Kasumi-1 (cell line): ENCODE data around the gene SIN3A.
"Not testable (repeated sequence)": the region's sequence is repeated elsewhere in the genome, so short reads cannot be mapped to it uniquely, and the experiment has no call there.

Source experiments
- DNase-seq, 2 experiments: peaks; one replicate each; lab custom pipeline; 2025; lab: John Stamatoyannopoulos, UW

SIN3A gene

DNA sequence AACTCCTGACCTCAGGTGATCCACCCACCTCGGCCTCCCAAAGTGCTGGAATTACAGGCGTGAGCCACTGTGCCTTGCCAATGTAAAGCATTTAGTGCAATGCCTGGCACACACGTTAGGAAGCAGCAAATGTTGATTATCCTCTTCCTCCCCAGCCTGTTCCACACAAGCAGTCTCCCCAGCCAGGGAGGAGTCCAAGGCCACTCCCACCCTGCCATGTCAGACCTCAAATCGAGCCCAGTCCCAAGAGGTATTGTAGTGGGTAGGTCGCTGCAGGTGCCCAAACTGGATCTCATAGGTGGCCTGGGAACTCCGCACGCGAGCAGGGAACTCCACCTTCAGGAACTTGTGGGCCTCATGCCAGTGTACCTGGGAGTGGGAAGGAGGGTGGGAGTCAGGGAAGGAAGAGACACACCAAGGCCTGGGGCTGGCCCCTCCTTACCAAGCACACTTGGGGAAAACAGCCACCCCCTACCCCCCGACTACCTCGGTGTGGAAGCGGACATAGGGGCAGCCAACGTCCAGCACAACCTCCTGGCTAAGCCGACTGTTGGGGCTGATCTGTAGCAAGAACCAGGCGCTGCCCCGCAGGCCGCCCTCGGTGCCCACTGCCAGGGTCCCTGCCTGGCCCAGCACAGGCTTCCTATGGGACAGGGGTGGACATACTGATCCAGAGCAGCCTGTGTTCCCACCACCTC lies 93.4 kb downstream of the SIN3A start:
- DNase-seq = no peak

DNA sequence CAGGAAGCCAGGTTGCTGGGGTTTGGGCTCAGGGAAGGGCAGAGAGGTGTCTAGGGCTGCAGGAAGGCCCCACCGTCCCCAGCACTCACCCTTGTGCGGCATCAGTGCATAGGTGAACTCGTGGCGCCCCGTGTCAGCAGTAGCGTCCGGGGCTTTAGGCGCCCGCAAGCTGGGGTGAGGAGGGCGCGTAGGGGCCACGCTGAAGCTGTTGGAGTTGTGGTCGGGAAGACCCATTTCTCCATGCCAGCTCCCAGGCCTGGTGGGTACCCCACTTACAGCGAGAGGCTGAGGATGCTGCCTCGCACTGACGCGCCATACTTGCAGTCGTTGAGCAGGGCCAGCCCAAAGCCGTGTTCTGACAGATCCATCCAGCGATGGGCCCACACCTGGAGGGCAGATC lies 95.0 kb downstream of the SIN3A start:
- no peak for DNase-seq

DNA sequence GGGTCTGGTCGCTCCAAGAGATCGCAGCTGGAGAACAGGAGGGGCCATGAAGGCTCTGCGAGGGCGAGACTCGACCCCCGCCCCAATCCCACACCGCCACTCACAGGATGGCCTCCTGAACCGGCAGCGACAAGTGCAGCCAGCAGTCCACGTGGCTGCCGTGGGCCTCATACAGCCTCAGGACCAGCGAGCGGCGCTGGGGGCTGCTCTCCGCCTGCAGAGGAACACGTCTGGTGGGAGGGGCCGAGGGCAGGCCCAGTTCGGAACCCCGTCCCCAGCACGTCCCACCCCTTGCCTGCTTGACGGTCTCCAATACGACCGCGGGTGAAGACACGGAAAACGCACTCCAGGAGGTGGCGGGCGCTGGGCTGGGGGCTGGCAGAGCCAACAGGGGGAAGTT lies 95.5 kb downstream of the SIN3A start:
- DNase-seq = no peak

DNA sequence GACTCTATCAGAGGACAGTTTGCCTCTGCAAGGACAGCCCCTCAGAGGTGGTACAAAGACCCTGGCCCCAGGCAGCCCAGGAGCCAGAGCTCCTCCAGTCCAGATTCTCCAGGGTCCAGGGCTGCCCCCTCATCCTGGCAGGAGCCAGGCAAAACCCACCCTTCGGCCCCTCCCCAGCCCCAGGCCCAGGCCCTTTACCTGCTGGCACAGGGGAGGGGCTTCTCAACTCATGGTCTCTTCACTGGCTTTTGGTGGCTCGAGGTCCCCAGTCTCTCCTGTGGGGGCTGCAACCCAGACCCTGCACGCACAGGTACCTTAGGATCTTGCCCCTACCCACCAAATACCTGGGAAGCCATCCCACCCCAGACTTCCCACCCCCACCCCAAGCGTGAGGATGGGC lies 96.1 kb downstream of the SIN3A start:
- no peak for DNase-seq

DNA sequence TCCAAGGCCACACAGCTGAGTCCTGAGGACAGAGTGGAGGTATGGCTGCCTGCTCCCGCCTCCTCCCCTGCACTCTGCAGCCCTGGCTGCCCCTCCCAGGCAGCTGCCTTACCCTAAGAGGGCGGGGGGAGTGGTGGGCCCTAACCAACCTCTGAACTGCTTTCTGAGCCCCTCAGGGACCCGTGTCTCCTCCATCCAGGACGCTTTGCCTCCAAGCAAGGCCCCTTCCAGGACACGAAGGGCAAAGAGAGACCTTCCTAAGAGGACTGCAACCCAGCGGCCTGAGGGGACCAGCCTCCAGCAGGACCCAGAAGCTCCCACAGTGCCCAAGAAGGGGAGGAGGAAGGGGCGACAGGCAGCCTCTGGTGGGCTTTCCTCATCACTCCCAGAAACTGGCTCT lies 97.0 kb downstream of the SIN3A start:
- no peak for DNase-seq

DNA sequence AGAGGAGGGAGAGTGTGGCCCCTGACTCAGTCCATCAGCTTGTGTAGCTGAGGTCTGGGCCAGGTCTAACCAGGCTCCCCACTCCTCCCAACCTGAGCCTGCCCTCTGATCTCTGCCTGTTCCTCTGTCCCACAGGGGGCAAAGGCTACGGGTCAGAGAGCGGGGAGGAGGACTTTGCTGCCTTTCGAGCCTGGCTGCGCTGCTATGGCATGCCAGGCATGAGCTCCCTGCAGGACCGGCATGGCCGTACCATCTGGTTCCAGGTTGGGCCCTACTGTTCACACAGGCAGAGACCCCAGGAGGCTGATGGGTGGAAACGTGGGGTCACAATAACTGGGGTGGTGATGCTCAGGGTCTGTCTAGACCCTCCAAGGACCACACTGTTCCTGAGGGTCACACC lies 97.9 kb downstream of the SIN3A start:
- DNase-seq = no peak

DNA sequence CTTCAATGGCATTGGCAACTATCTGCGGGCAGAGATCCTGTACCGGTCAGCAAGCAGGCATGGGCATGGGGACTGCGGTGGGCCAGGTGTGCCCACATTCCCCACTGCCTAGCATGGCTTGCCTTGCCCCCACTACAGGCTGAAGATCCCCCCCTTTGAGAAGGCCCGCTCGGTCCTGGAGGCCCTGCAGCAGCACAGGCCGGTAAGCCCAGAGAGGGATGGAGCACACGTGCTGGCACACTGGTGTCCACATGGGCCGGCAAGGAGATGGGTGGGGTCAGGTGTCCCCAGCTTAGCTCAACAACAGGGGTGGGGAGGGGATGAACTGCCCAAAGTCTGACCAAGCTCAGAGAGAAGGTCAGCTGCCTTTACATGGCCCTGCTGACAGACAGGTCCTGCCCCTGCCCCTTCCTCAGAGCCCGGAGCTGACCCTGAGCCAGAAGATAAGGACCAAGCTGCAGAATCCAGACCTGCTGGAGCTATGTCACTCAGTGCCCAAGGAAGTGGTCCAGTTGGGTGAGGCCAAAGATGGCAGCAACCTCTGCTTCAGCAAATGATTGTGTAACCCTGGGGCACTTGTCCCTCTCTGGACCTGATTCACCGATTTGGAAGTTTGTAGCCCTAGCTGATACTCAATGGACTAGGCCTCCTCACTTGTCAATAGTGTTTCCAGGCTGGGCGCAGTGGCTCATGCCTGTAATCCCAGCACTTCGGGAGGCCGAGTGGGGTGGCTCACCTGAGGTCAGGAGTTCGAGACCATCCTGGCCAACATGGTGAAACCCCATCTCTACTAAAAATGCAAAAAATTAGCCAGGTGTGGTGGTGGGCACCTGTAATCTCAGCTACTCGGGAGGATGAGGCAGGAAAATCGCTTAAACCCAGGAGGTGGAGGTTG lies 99.1 kb downstream of the SIN3A start:
- DNase-seq = no peak

DNA sequence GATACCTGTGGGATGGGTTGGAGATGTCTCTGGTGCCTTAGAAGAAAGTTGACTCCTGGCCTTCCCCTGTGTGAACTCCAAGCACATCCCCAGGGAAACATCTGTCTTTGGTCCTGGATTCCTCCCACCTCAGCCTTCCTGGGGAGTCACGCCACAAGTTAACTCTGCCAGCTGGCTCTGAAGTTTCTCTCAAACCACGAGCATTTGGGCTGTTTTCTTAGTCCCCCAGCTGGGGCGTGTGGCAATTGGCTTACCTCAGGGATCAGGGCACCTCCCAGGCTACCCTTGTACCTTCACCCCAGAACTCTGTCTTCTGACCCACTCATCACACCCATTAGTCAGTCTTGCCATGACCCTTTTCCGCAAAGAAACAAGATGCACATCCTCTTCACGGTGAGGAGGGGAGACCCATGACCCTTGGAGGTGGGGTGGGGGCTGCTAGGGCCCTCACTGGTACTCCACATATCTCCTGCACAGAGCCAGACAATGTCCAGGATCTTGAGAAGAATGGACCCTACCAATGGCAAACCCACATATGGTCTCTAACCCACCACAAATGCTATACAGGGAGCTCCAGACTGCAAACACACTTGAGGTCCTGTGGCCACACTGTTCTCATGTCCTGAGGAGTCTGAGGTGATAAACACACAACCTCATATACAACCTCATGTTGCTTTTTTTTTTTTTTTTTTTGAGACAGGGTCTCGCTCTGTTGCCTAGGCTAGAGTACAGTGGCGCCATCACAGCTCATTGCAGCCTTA lies 100.7 kb downstream of the SIN3A start:
- no peak for DNase-seq

DNA sequence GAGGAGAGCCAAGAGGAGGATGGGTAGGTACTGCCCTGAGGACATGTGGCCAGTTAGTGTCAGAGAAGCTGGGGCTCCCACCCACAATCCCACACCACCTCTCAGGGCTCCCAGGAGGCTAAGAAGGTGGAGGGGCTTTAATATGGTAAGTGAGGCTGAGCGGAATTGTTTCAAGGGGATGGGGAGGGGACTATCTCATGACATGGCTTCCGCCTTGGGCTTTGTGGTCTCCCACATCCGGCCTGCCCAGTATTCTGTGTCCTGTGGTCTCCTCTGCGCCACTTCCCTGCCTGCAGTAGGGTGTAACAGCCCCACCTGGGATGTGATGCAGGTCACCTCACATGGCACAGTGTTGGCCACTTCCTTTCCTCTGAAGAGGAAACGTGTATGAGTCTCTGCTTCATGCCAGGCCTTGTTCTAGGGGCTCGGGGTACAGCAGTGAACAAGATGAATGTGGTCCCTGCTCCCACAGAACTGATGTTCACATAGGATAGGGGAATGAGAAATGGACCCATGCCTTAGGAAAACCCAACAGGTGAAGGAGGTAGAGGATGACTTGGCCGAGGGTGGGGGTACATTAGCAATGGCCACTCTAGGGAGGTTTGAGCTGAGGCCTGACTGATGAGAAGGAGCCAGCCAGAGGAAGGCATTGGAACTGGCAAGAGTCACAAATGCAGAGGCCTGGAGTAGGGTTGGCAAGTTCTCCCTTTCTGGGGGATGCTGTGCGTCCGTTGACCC lies 101.5 kb downstream of the SIN3A start:
- peak; percentile 58 to 63 for DNase-seq

DNA sequence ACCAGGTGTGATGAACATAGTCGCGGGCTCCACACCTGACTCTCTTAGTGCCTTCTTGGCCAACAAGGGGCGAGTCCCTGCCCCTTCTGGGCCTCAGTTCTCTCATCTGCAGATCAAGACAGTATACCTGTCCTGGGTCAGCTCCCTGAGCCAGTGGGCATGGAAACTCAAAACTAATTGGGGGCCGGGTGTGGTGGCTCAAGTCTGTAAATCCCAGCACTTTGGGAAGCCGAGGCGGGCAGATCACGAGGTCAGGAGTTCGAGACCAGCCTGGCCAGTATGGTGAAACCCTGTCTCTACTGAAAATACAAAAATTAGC lies 102.2 kb downstream of the SIN3A start:
- not testable (repeated sequence) for DNase-seq

DNA sequence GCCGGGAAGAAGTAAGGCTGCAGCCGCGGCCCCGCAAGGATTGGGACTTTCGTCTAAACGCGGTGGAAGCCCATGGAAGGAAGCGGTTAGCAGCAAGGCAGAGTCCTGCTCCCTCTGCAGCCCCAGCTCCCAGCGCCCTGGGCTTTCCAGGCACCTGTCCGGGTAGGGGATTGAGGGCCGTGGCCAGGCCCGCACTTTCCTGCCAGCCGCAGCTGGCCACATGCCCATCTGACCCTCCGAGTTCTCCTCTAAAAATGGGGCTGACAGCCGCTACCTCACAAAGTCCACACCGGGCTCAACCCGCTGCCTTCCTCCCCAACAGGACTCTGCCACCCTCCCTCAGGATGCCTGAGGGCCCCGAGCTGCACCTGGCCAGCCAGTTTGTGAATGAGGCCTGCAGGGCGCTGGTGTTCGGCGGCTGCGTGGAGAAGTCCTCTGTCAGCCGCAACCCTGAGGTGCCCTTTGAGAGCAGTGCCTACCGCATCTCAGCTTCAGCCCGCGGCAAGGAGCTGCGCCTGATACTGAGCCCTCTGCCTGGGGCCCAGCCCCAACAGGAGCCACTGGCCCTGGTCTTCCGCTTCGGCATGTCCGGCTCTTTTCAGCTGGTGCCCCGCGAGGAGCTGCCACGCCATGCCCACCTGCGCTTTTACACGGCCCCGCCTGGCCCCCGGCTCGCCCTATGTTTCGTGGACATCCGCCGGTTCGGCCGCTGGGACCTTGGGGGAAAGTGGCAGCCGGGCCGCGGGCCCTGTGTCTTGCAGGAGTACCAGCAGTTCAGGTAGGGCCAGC lies 102.7 kb downstream of the SIN3A start:
- DNase-seq = no peak

DNA sequence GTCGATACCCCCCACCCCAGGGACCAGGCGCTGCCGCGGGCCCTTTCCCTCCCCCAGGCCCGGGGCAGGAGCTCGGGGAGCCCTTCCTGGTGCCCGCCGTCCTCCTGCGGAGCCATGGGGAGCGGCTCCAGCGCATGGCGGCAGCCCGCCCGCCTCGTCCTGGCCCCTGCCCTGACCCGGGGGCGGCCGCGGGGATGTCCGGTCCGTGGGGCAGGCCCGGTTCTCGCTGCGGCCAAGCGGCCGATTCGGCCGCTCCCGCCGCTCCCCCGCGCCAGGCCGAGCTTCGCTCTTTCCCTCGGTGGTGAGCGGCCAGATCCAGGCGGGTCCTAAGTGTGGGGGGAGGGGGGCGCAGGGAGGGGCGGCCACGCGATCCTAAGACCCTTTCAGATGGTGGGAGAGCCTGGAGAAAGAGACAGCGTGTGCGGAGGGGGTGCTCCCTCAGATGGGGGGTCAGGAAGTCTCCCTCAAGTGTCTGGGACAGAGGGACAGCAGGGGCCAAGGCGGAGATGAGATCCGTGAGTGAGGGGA lies 103.4 kb downstream of the SIN3A start:
- no peak for DNase-seq

DNA sequence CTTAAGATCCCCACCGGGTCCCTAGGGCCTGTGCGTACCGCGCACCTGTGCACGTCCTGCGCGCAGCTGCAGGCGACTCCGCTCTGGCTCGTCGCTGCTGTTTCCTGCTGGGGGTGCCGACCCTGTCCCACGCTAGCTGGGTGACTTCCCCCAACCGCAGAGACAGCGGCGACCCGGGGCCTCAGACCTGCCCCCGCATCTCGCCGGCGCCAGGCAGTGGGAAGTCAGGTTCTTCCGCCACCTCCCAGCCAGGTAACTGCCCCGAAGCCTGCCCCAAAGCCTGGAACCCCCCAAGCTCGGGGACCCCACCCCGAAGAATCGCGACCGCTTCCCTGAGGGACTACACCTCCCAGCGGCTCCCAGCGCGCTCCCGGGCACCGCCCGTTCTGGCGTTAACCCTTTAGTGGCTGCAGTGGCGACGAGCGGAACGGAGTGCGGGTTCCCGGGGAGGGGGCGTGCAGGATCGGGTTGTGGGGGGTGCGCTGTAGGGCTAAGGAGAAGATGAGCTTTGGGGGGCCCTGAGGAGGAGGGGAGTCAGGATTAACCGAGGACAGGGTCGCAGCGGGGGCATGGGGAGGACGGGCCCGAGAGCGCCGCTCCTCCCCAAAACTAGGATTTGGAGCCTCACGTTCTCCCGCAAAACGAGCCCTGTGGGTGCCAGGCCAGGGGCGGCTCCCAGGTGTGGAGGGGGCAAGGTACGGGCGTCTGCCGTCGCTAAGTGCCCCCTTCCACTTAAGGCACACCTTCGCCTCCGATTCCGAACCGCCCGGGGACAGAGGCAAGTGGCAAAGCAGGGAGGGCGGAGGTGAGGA lies 104.1 kb downstream of the SIN3A start:
- peak; percentile 12 to 37 for DNase-seq

DNA sequence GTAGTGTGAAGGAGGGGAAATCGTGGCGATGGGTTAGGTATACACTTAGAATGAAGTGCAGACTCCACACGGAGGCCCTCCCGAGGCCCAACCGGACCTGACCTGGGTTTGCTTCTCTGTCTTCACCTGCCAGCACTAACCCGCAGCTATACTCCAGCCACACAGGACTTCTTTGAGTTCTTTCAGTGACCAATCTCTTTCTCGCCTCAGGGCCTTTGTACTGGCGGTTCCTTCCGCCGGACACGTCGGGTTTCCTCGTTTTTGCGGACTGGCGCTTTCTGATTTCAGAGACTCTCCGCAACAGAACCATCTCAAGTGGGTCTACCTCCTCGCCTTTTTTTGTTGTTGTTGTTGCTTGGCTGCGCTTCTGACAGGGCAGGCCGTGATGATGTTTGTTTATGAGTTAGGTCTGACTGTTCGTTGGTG lies 104.7 kb downstream of the SIN3A start, which contains the start of gene NEIL1:
Gene NEIL1, plus strand, starts transcription at position 244 of the 426 bp plus-strand sequence. CDS start 1,867 bp downstream, outside the sequence.
- DNase-seq = no peak

DNA sequence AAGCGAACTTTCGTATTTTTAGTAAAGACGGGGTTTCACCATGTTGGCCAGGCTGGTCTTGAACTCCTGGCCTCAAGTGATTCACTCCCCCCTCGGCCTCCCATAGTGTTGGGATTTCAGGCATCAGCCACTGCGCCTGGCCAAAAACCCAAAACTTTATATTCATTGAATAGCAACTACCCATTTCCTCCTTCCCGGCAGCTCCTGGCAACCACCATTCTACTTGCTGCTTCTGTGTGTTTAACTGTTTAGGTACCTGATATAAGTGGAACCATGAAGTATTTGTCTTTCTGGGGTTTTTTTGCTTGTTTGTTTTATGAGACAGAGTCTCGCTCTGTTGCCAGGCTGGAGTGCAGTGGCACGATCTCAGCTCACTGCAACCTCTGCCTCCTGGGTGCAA lies 107.5 kb downstream of the SIN3A start:
- peak; percentile 7 to 33 for DNase-seq

DNA sequence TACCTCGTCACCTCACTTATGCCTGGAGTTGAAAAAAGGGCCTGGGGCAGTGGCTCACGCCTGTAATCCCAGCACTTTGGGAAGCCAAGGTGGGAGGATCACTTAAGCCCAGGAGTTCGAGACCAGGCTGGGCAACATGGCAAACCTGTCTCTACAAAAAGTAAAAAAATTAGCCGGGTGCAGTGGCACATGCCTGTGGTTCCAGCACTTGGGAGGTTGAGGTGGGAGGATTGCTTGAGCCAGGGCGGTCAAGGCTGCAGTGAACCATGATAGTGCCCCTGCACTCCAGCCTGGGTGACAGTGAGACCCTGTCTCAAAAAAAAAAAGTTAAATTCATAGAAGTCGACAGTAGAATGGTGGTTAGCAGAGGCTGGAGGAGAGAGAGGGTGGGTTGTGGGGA lies 109.3 kb downstream of the SIN3A start:
- no peak for DNase-seq

DNA sequence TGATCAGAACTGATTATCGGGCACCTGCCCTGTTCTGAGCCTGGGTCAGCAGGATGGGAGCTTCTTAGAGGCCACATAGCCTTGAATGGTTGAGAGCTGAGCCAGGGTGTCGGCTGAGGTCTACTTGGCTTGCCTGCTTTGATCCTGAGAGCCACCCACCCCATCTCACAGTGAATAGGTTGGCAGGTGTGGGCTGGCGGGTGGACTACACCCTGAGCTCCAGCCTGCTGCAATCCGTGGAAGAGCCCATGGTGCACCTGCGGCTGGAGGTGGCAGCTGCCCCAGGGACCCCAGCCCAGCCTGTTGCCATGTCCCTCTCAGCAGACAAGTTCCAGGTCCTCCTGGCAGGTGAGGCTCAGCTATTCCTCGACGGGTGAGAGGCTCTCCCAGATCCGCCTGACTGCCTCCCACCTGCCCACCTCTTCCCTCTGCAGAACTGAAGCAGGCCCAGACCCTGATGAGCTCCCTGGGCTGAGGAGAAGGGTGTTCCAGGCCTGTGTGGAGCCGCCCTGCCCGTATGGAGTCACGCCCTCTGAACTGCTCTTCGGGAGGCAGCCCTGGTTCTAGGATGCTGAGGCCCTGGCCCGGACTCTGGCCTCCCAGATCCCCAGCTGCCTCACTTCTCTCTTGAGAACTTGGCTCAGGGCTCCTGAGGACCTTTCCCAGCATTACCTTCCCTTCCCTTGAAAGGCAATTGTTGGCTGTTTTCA lies 111.8 kb downstream of the SIN3A start:
- no peak for DNase-seq

DNA sequence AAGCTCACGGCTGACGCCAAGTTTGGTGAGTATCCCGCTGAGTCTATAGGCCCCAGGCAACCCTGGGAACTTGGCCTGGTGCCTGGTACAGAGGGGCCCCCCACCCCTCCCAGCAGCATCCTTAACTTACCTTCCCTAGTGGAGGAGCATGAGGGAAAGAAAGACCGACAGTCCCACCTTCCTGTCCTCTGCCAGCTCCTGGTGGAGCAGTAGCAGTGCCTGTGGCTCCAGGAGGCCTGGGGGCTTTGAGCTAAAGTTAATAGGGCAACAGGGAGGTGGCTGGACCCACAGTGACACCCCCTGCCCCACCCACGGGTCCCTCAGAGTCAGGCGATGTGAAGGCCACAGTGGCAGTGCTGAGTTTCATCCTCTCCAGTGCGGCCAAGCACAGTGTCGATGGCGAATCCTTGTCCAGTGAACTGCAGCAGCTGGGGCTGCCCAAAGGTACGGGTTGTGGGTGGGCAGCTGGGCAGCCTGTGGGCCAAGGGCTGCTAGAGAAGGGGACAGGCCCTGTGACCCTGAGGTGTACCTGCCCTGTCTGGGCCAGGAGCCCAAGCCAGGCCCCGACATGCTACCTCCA lies 112.7 kb downstream of the SIN3A start:
- DNase-seq = no peak
